Body of pancreas (tissue), 4 donors: ENCODE data around the gene TNNI2. TPM values are rescaled to one million over a fixed set of nuclear protein-coding genes. Genes with fewer than 3 reads are reported as not detected.
A peak's percentile ranks its signal among the peaks of the same experiment; 100 is the strongest.

Experiments used
- ATAC-seq: fragments of 150-250 bp; one replicate; pipeline ENCODE4 v1.9.1; 2016
- DNase-seq, 4 donors: peaks; one replicate each; pipeline ENCODE4 v3.0.0-alpha.2; 2019
- H3K27ac ChIP-seq, 4 donors: fragments of 200-600 bp; sonication (generic); 1 replicate in 3 of 4; 2 replicates in 1 of 4; pipeline versions ENCODE4 v1.5.1 to v1.6.1; 2016 to 2019; ENCODE audit warnings: mild to moderate bottlenecking in 1 of 4, mixed read lengths in 1 of 4, moderate library complexity in 1 of 4
- H3K27me3 ChIP-seq, 2 donors: fragments of 200-600 bp; sonication (generic); one replicate each; pipeline ENCODE4 v1.6.0; 2016; ENCODE audit warnings: mild to moderate bottlenecking in 1 of 2
- H3K36me3 ChIP-seq, 2 donors: fragments of 200-600 bp; sonication (generic); replicated peaks in 1 of 2; 2 replicates each; pipeline ENCODE4 v1.5.1; 2016; ENCODE audit warnings: low read depth in 2 of 2; ENCODE audit not compliant: insufficient read depth in 1 of 2
- H3K4me1 ChIP-seq: fragments of 200-600 bp; sonication (generic); one replicate; pipeline ENCODE4 v1.6.0; 2016
- H3K4me3 ChIP-seq, 2 donors: fragments of 200-600 bp; sonication (generic); 1 replicate in 1 of 2; 2 replicates in 1 of 2; pipeline ENCODE4 v1.5.1; 2016 to 2019
- H3K9me3 ChIP-seq, 3 donors: fragments of 200-600 bp; sonication (generic); 1 replicate in 2 of 3; 2 replicates in 1 of 3; pipeline ENCODE4 v1.5.1; 2016
- POLR2A ChIP-seq, 3 donors: fragments of 450-650 bp; IDR thresholded peaks; one replicate each; pipeline ENCODE4 v1.6.1; 2016; ENCODE audit warnings: antibody characterized with exemption in 3 of 3, mild to moderate bottlenecking in 2 of 3
- WGBS, 2 donors: methylation state at CpG; one replicate each; pipeline ENCODE4 v1.1.5; 2017; 5-methylcytosine and 5-hydroxymethylcytosine counted together
- intact Hi-C: fragments of 100-400 bp; cut with DNase I; formaldehyde crosslinking; loops from one replicate; pipeline ENCODE4 v1.15.1; 2023
- total RNA-seq, 2 donors: library from RNA; depleted of rRNA; stranded (reverse); fragments of >200 nt; gene quantifications; one replicate each; pipeline ENCODE4 v1.1.0, GENCODE V29; 2016
- TF ChIP-seq, protein P1 (sequence below), 7 experiments: fragments of 450-650 bp in 4 of 7; fragments of 200-600 bp in 3 of 7; sonication (generic) in 3 of 7; IDR thresholded peaks; one replicate each; pipeline ENCODE4 v1.5.1; 2016 to 2019; ENCODE audit warnings: antibody characterized with exemption in 7 of 7

The TNNI2 gene
- total RNA-seq, 2 donors from 2014 or later: 3.4 to 3.6 TPM

DNA sequence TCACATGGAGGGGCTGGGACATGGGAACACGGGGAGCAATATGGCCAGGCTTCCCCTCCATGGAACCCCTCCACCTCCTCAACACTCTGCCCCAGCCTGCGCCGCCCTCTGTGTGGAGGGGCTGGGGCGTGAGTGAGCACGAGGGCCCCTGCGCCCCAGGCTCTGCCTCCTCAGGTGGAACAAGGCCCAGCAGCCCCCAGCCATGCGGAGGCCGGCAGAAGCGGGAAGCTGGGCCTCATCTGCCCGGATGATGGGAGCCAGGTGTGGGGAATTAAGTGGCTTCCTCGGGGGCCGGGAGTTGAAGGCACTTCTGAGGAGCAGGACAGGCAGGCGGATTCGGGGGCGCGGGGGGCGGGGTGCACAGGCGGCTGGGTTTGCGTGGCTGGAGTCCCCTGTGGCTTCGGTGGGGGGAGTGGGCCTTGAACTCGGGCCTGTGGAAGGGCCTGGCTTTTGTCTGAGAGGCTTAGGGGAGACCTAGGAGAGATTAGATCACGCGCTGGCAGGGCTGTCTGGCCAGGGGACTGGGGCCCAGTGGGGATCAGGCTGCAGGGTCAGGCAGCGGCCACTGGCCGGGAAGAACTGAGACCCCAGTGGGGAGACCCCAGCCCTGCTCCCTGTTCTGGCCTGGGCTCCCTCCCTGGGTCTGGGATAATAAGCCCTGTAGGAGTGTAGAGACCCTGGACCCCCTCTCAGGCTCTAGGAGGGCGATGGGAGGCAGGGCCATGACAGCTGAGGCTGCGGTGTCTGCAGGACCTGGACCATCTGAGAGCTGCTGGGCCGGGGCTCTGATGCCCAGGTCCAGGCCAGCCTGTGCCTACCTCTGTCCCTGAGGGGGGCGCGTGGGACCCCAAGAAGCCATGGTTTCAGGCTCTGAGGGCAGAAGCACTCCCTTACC is 39.6 kb downstream of the TNNI2 start:
- intact Hi-C loops: loop anchor here (5.0 kb wide), 1 partner anchor 51 kb away; no protein-coding TSS in a partner anchor
- Histone ChIP-seq H3K27me3 (no peaks in the 10 kb centered on the region), H3K4me1 (peaks cover 30% of the 10 kb centered on the region), H3K4me3 (no peak overlapping the region), H3K9me3 (no peaks in the 10 kb centered on the region), H3K36me3 (no peaks in the 10 kb centered on the region), H3K27ac (peak overlapping the region in 1 of 4 donors; percentile 17)
- WGBS, 2 donors: 86 to 90% methylated on average over 8 to 30 of the region's 30 CpGs
- TF ChIP-seq, protein P1, sequence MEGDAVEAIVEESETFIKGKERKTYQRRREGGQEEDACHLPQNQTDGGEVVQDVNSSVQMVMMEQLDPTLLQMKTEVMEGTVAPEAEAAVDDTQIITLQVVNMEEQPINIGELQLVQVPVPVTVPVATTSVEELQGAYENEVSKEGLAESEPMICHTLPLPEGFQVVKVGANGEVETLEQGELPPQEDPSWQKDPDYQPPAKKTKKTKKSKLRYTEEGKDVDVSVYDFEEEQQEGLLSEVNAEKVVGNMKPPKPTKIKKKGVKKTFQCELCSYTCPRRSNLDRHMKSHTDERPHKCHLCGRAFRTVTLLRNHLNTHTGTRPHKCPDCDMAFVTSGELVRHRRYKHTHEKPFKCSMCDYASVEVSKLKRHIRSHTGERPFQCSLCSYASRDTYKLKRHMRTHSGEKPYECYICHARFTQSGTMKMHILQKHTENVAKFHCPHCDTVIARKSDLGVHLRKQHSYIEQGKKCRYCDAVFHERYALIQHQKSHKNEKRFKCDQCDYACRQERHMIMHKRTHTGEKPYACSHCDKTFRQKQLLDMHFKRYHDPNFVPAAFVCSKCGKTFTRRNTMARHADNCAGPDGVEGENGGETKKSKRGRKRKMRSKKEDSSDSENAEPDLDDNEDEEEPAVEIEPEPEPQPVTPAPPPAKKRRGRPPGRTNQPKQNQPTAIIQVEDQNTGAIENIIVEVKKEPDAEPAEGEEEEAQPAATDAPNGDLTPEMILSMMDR (IDR thresholded peaks at IDR 0.05): no peak
- no peak for TF ChIP-seq POLR2A (IDR thresholded peaks at IDR 0.05)
- DNase-seq: peak; percentile 7 to 11 (median 10)
- ATAC-seq: no peak

DNA sequence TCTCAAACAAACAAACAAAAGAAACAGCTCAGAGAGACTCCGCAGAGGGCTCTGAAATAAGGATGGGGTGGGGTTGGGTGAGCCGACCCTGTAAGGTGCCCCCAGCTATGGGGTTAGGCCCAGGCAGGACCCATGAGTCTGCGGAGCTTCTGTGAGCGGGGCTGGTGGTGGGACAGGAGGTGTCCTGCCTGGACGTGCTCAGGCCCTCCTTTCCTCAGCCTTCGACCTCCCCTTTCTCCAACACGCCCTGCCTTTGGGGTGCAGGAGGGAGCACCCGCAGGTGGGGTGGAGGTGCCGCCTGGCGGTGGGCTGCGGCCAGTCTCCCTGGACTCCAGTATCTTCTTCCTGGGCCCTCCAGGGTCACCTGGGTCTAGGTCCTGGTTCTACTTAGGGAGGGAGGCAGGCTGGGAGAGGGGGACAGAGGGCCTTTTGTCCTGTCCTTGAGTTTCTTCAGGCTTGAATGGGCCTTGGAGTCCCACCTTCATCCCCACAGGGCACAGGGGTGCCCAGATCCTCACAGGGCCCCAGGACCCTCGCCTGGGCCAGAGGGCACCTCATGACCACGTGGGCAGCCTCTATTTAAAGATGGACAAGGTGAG is 40.7 kb downstream of the TNNI2 start:
- Histone ChIP-seq H3K27me3 (no peaks in the 10 kb centered on the region), H3K4me1 (peaks cover 30% of the 10 kb centered on the region), H3K4me3 (no peak overlapping the region), H3K27ac (peak overlapping the region in 1 of 4 donors; percentile 40), H3K9me3 (no peaks in the 10 kb centered on the region), H3K36me3 (no peaks in the 10 kb centered on the region)
- DNase-seq (peak in 1 of 4 donors; percentile 10), ATAC-seq (no peak)
- 89 to 90% methylated on average over 11 to 13 of the region's 13 CpGs for WGBS, 2 donors
- intact Hi-C loops: loop anchor here (5.0 kb wide), 1 partner anchor 52 kb away; no protein-coding TSS in a partner anchor
- no peak for TF ChIP-seq POLR2A (IDR thresholded peaks at IDR 0.05)
- TF ChIP-seq, protein P1 (IDR thresholded peaks at IDR 0.05): no peak

DNA sequence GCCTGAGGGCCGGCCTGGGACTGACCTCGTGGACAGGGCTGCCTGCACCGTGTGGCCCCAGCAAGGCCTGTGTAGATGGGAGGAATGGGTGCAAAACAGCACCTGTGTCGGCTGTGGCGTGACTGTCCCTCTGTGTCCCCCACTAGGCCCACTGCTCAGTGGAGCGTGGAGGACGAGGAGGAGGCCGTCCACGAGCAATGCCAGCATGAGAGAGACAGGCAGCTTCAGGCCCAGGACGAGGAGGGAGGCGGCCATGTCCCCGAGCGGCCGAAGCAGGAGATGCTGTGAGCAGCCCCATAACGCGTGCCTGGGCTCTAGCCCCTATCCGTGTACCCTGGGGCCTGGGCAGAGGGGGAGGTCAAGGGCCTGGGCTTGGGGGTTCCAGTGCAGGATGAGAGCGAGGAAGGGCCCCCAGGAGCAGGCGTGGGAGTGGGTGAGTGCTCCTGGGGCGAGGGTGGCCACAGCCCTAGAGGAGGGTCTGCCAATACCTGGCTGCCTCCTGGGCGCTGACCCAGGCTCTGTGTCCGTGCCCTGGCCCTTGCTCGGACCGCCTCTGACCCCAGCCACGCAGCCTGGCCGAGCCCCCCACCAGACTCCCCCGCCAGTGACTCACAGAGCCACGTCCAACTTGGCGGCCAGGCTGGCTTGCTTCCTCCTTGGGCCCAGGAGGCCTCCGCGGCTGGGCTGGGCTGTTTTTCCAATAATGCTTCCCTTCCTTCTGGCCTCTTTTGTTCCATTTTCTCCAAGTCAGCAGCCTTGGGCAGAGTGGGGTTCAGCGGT is 41.4 kb downstream of the TNNI2 start:
- peak; percentile 27 for ATAC-seq
- Histone ChIP-seq H3K27ac (peak overlapping the region in 2 of 4 donors; percentile 40 to 53), H3K27me3 (no peaks in the 10 kb centered on the region), H3K9me3 (no peaks in the 10 kb centered on the region), H3K4me1 (peaks cover 30% of the 10 kb centered on the region), H3K4me3 (no peak overlapping the region), H3K36me3 (no peaks in the 10 kb centered on the region)
- TF ChIP-seq POLR2A (IDR thresholded peaks at IDR 0.05): no peak
- TF ChIP-seq, protein P1 (IDR thresholded peaks at IDR 0.05): no peak
- DNase-seq: peak in 2 of 4 donors; percentile 31 to 35
- intact Hi-C loops: loop anchor here (5.0 kb wide), 3 partner anchors 53 to 272 kb away; partner anchors contain the start of gene KRTAP5-6
- WGBS, 2 donors: 78 to 82% methylated on average over 16 to 32 of the region's 32 CpGs

DNA sequence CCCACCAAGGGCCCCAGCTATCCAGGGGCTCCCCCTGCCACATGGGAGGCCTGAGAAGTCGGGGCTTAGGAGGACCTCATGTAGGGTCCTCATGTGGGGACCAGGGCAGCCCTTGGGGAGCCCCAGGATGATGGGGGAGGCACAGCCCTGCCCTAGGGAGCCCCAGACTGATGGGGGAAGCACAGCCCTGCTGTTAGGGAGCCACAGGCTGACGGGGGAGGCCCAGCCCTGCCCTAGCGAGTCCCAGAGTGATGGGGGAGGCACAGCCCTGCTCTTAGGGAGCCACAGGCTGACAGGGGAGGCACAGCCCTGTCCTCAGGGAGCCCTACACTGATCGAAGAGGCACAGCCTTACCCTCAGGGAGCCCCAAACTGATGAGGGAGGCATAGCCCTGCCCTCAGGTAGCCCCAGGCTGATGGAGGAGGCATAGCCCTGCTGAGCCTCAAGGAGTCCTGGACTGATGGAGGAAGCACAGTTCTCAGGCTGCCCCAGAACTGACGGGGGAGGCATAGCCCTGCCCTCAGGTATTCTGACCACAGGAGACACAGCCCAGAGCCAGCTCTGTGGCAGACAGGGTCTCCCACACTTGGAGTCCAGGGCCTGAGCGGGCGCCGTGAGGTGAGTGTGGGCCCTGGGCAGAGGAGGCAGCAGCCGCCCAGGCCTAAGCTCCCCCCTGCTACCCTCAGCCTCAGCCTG is 42.1 kb downstream of the TNNI2 start:
- no peaks in the 10 kb centered on the region for H3K36me3 ChIP-seq
- intact Hi-C loops: loop anchor here (5.0 kb wide), 2 partner anchors 184 to 271 kb away; partner anchors contain the start of gene KRTAP5-6
- no peaks in the 10 kb centered on the region for H3K27me3 ChIP-seq
- H3K4me3 ChIP-seq: no peak overlapping the region
- TF ChIP-seq, protein P1 (IDR thresholded peaks at IDR 0.05): no peak
- TF ChIP-seq POLR2A (IDR thresholded peaks at IDR 0.05): no peak
- 87% methylated on average over 9 of the region's 9 CpGs; no CpG with 5 or more reads in 1 of the 2 donors for WGBS, 2 donors
- peak overlapping the region in 2 of 4 donors; percentile 40 to 53 for H3K27ac ChIP-seq
- ATAC-seq (no peak), DNase-seq (no peak)
- peaks cover 29% of the 10 kb centered on the region for H3K4me1 ChIP-seq
- no peaks in the 10 kb centered on the region for H3K9me3 ChIP-seq
